Stimulated activated naive CD4-positive, alpha-beta T cell treated with Interleukin-2 at 50 U/mL for 16 hours (primary cell): ENCODE data around the gene SAC3D1.

Experiments
- DNase-seq: peaks from one replicate; lab custom pipeline; 2025; lab: John Stamatoyannopoulos, UW

Gene SAC3D1

DNA sequence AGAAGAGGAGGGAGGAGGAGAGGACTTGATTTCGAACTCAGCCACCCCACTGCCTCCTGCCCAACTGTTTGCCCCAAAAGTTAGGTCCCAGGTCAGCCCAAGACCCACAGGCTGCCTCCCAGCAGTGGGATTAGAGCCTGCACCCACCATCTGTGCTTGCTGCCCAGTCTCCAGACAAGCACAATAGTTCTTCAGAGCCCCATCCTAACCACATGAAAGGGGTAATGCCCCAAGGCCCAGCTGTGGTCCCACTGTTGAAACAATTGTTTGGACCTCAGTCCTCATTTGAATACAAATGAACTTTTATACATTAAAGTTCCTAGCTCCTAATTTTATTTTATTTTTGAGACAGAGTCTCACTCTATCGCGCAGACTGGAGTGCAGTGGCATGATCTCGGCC is 49.6 kb downstream of the SAC3D1 start:
- no peak for DNase-seq
